ENCODE measurements around the gene TTC23.

Gene TTC23

DNA sequence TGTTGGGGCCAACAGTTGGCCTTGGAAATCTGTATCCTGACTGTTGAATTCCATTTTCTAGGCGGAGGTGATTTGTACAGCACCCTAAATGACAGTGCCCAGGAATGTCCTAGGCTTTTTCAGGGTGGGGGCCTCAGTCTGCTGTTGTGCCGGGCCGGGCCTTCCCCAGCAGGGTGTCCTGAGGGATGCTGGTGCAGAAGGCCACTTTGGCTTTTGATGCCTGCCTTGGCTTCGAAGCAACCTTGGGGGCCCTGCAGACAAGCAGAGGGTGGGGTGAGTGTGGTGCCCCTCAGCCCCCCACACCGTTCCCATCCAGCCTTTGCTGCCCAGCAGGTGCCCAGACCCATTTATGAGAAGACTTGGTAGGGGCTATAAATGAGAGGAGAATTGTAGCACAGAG lies 111.5 kb downstream of the TTC23 start:
- no peak for DNase-seq (ENCODE audit: low spot score)

- no peak for DNase-seq (ENCODE audit: low spot score)
Observed at GRCh38 chr15:99137111-99137546, 112.3 kb downstream of the TTC23 start.

- no peak for DNase-seq (ENCODE audit: low spot score)
Observed at GRCh38 chr15:99135194-99135593, 114.2 kb downstream of the TTC23 start.

DNA sequence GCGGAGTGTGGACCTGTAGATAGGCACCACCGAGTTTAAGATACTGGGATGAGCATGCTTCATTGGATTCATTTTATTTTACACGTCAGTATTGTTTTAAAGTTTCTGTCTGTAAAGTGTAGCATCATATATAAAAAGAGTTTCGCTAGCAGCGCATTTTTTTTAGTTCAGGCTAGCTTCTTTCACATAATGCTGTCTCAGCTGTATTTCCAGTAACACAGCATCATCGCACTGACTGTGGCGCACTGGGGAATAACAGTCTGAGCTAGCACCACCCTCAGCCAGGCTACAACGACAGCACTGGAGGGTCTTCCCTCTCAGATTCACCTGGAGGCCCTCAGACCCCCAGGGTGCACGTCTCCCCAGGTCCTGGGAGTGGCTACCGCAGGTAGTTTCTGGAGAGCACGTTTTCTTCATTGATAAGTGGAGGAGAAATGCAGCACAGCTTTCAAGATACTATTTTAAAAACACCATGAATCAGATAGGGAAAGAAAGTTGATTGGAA lies 115.0 kb downstream of the TTC23 start:
- no peak for DNase-seq (ENCODE audit: low spot score)

- DNase-seq (ENCODE audit: low spot score) = no peak
Observed at GRCh38 chr15:99132634-99133287, 116.6 kb downstream of the TTC23 start.

DNA sequence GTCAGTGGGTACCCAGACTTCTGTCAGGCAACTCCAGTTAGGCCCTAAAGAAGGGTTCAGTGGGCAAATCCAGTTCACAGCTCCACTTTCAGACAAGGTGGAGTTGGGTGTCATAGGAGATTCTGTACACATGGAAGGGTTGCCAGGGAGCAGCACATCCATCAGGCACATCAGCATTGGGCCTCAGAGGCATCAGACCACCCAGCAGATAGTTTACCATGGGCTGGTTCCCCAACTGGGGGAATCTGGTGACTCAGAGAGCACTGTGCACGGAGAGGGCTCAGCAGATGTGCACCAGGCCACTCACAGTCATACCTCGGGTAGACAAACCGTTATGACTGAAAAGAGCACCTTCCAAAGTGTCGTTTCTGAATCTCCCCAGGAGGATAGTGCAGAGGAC lies 117.3 kb downstream of the TTC23 start:
- DNase-seq (ENCODE audit: low spot score) = no peak

DNA sequence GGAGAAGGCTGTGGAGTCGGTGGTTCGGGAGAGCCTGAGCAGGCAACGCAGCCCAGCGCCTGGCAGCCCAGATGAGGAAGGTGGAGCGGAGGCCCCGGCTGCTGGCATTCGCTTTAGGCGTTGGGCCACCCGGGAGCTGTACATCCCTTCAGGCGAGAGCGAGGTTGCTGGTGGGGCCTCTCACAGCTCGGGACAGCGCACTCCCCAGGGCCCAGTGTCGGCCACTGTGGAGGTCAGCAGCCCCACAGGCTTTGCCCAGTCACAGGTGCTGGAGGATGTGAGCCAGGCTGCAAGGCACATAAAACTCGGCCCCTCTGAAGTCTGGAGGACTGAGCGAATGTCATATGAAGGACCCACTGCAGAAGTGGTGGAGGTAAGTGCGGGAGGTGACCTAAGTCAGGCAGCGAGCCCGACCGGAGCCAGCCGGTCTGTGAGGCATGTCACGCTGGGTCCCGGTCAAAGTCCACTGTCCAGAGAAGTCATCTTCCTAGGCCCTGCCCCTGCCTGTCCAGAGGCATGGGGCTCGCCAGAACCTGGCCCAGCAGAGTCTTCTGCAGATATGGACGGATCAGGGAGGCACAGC lies 117.8 kb downstream of the TTC23 start:
- no peak for DNase-seq (ENCODE audit: low spot score)

DNA sequence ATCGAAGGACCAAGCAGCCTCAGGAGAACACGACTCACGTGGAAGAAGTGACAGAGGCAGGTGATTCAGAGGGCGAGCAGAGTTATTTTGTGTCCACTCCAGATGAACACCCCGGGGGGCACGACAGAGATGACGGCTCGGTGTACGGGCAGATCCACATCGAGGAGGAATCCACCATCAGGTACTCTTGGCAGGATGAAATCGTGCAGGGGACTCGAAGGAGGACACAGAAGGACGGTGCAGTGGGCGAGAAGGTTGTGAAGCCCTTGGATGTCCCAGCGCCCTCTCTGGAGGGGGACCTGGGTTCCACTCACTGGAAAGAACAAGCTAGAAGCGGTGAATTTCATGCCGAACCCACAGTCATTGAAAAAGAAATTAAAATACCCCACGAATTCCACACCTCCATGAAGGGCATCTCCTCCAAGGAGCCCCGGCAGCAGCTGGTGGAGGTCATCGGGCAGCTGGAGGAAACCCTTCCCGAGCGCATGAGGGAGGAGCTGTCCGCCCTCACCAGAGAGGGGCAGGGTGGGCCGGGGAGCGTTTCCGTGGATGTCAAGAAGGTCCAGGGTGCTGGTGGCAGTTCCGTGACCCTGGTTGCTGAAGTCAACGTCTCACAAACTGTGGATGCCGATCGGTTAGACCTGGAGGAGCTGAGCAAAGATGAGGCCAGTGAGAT lies 118.5 kb downstream of the TTC23 start:
- no peak for DNase-seq (ENCODE audit: low spot score)

DNA sequence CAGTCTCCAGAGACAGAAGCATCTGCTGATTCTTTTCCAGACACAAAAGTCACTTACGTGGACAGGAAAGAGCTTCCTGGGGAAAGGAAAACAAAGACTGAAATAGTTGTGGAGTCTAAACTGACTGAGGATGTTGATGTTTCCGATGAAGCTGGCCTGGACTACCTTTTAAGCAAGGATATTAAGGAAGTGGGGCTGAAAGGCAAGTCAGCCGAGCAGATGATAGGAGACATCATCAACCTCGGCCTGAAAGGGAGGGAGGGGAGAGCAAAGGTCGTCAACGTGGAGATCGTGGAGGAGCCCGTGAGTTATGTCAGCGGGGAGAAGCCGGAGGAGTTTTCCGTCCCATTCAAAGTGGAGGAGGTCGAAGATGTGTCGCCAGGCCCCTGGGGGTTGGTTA lies 119.1 kb downstream of the TTC23 start:
- DNase-seq (ENCODE audit: low spot score) = no peak

DNA sequence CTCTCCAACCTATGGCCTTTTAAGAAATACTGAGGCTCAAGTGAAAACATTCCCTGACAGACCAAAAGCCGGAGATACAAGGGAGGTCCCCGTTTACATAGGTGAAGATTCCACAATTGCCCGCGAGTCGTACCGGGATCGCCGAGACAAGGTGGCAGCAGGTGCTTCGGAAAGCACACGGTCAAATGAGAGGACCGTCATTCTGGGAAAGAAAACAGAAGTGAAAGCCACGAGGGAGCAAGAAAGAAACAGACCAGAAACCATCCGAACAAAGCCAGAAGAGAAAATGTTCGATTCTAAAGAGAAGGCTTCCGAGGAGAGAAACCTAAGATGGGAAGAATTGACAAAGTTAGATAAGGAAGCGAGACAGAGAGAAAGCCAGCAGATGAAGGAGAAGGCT lies 119.7 kb downstream of the TTC23 start:
- no peak for DNase-seq (ENCODE audit: low spot score)

- no peak for DNase-seq (ENCODE audit: low spot score)
Observed at GRCh38 chr15:99128411-99128810, 121.0 kb downstream of the TTC23 start.

GRCh38 chr15:99127773-99128172 lies 121.6 kb downstream of the TTC23 start:
- no peak for DNase-seq (ENCODE audit: low spot score)

- DNase-seq (ENCODE audit: low spot score) = no peak
Observed at GRCh38 chr15:99126930-99127329, 122.5 kb downstream of the TTC23 start.

DNA sequence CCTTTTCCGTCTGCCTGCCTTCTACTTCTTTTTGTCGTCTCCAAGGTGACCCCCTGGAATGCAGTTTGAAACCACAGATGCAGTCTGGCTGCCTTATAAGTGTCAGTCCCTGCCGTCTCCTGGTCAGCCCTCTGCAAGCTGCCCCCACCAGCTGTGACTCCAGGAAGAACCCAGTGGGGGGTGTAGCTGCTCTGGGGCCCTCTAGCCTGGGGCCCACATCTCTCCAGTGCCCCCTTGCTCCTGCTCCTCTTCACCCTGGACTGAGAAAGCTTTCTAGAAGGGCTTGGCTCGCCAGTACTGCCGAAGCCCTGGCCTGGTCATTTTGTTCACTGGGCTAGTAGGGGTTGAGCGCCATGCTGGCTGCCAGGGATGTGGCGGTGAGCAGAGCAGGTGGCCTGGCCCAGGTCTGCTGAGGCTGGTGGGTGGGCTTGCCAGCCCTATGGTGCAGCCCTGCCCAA lies 123.2 kb downstream of the TTC23 start:
- no peak for DNase-seq (ENCODE audit: low spot score)

DNA sequence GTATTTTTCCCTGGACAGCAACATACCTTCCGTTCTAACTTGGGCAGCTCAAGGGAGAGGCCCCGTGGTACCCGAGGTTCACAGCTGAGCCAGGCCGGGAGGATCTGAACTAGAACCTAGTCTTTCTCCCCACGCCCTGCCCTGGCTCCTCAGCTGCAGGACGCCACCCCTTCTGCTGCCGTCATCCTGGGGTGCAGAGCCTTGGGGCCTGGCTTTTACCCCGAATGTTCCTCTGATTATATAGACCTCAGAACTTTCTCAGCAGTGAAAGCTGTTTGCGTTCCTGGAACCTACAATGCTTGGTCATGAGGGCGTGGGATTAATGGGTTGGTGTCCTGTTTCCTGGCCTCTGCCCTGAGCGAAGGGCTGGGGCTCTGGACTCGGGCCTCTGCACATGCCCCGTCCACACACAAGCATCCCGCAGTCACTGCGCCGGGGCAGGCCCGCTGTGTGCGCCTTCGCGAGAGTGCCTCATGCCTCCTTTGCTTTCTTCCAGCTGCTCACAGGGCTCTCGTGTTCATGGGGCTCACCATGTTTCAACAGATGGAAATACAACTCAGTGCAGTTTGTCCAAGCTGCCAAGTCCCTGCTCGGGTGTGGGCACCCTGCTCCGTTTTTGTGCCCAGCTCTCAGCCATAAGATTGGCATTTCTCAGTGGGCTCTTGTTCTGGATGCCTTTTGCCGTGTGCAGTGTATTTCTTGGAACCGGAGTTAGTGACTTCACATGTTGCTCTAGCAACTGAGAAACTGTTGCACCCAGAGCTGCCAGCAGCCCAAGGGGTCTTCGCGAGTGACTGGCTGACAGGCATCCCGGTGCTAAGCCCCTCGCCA lies 124.1 kb downstream of the TTC23 start:
- no peak for DNase-seq (ENCODE audit: low spot score)

DNA sequence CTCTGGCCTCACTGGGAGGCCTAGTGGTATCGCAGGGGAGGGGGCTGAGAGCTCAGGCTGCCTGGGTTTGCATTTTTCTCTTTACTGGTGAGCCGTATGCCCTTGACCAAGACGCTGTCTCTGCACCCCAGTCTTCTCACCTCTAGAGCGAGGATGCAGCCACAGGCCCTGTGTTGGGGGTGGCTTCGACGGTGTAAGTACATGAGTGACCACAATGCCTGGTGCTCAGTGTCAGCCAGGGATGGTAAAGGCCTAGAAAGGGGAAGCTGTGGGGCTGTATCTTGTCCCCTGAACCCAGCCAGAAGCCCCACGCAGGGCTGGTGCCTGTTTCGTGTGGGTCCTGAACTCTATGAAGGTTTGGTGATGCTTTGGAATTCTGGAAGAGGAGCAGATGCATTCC lies 124.7 kb downstream of the TTC23 start:
- DNase-seq (ENCODE audit: low spot score) = no peak

GRCh38 chr15:99123713-99124451 lies 125.5 kb downstream of the TTC23 start:
- DNase-seq (ENCODE audit: low spot score) = peak; percentile 88

GRCh38 chr15:99122831-99123712 lies 126.3 kb downstream of the TTC23 start:
- no peak for DNase-seq (ENCODE audit: low spot score)

- DNase-seq (ENCODE audit: low spot score) = no peak
Observed at GRCh38 chr15:99121691-99122410, 127.5 kb downstream of the TTC23 start.

- no peak for DNase-seq (ENCODE audit: low spot score)
Observed at GRCh38 chr15:99121207-99121606, 128.2 kb downstream of the TTC23 start.
